K562 (cell line): ENCODE measurements around the gene BMP6. TPM values are rescaled to one million over a fixed set of nuclear protein-coding genes. Genes with fewer than 3 reads are reported as not detected.

ENCODE experiments used
- ATAC-seq: fragments of 200-7000 bp; cut with Tn5 transposase; 3 replicates; pipeline ENCODE4 v1.9.1; 2020; ENCODE audit warnings: moderate library complexity
- BruUV-seq: library from RNA; stranded (reverse); fragments of 400-500 nt; replicated peaks from 2 replicates; lab custom pipeline; 2021; lab: Mats Ljungman, UMichigan
- CTCF ChIA-PET: fragments of 300-600 bp; formaldehyde crosslinking; extraction: SDS; loops from one replicate; lab custom pipeline; 2021; ENCODE audit warnings: low intra/inter-chr PET ratio; lab: Yijun Ruan, JAX
- POLR2A ChIA-PET: fragments of 300-600, 350-650 bp; sonication (Branson Sonifier 250); formaldehyde crosslinking; extraction: SDS; loops from one replicate; lab custom pipeline; 2021; ENCODE audit warnings: antibody characterized with exemption, inconsistent platforms; lab: Yijun Ruan, JAX
- DNase-seq, 4 experiments: peaks; one replicate each; pipeline versions ENCODE4 v3.0.0 to v3.0.0-alpha.2; 2011 to 2018; ENCODE audit warnings: low spot score in 3 of 4, mixed read lengths in 3 of 4; ENCODE audit errors: extremely low read depth in 1 of 4
- FAIRE-seq: peaks from 2 replicates; lab custom pipeline; 2011; peaks lifted over from hg19 to GRCh38; lab: Jason Lieb, UNC
- H2AFZ ChIP-seq: 2 replicates; pipeline ENCODE4 v1.6.0; 2011; ENCODE audit warnings: low read depth, low read length, control low read depth, inconsistent platforms
- H3K27ac ChIP-seq: fragments of 200-600 bp; 3 replicates; pipeline ENCODE4 v1.8.0; 2011; ENCODE audit warnings: low read depth, mild to moderate bottlenecking, control low read depth, inconsistent platforms, low read length, moderate library complexity, mixed read lengths; ENCODE audit errors: extremely low read depth
- H3K27me3 ChIP-seq, 2 experiments: fragments of 300-600 bp in 1 of 2; 2 replicates in 1 of 2; 3 replicates in 1 of 2; pipeline versions ENCODE4 v1.6.0 to v1.8.0; 2011; ENCODE audit warnings: inconsistent platforms in 2 of 2, low read length in 2 of 2, mild to moderate bottlenecking in 1 of 2, mixed read lengths in 1 of 2, moderate library complexity in 1 of 2; ENCODE audit not compliant: control insufficient read depth in 2 of 2, insufficient read depth in 2 of 2
- H3K36me3 ChIP-seq: fragments of 300-600 bp; 3 replicates; pipeline ENCODE4 v1.8.0; 2011; ENCODE audit warnings: mild to moderate bottlenecking, low read length, inconsistent platforms; ENCODE audit not compliant: control insufficient read depth, insufficient read depth
- H3K4me1 ChIP-seq, 2 experiments: fragments of 200-600 bp in 1 of 2; replicated peaks in 1 of 2; 2 replicates in 1 of 2; 3 replicates in 1 of 2; pipeline versions ENCODE4 v1.5.1 to v1.8.0; 2011; ENCODE audit warnings: inconsistent platforms in 2 of 2, low read length in 2 of 2, mild to moderate bottlenecking in 1 of 2, mixed read lengths in 1 of 2, moderate library complexity in 1 of 2; ENCODE audit not compliant: control insufficient read depth in 2 of 2, insufficient read depth in 2 of 2
- H3K4me2 ChIP-seq: 2 replicates; pipeline ENCODE4 v1.6.1; 2011; ENCODE audit warnings: low read length, control low read depth, inconsistent platforms, mixed read lengths; ENCODE audit not compliant: insufficient read depth
- H3K4me3 ChIP-seq: fragments of 200-600 bp; sonication (generic), shearing (Covaris generic); 2 replicates; pipeline ENCODE4 v1.5.1; 2016; ENCODE audit warnings: control low read depth, inconsistent platforms
- H3K79me2 ChIP-seq: fragments of 200-600 bp; 3 replicates; pipeline ENCODE4 v1.8.0; 2011; ENCODE audit warnings: low read length, inconsistent platforms; ENCODE audit not compliant: control insufficient read depth, insufficient read depth
- H3K9ac ChIP-seq, 2 experiments: 2 replicates each; pipeline versions ENCODE4 v1.6.0 to v1.6.1; 2011; ENCODE audit warnings: low read depth in 2 of 2, low read length in 2 of 2, control low read depth in 1 of 2, inconsistent platforms in 1 of 2, mild to moderate bottlenecking in 1 of 2, mixed read lengths in 1 of 2; ENCODE audit not compliant: insufficient read depth in 1 of 2
- H3K9me1 ChIP-seq: one replicate; pipeline ENCODE4 v1.6.0; 2011; ENCODE audit warnings: inconsistent platforms, mild to moderate bottlenecking, low read length, moderate library complexity; ENCODE audit not compliant: control insufficient read depth, insufficient read depth
- H3K9me3 ChIP-seq: replicated peaks from 2 replicates; pipeline ENCODE4 v1.5.1; 2011; ENCODE audit warnings: low read depth, low read length, inconsistent platforms; ENCODE audit not compliant: control insufficient read depth, insufficient read depth
- H4K20me1 ChIP-seq: replicated peaks from 2 replicates; pipeline ENCODE4 v1.6.1; 2011; ENCODE audit warnings: low read length, inconsistent platforms, mixed read lengths; ENCODE audit not compliant: control insufficient read depth, insufficient read depth
- ADNP ChIP-seq: fragments of 200-800 bp; sonication (Bioruptor generic); IDR thresholded peaks from 2 replicates; pipeline ENCODE4 v1.6.1; 2016; ENCODE audit warnings: missing genetic modification characterization, missing compliant biosample characterization
- FOXK1 ChIP-seq: sonication (generic); formaldehyde crosslinking; IDR thresholded peaks from 2 replicates; pipeline ENCODE4 v1.8.0; 2022; ENCODE audit warnings: missing genetic modification reagents, mild to moderate bottlenecking, borderline replicate concordance
- GTF2E2 ChIP-seq: fragments of 200-800 bp; sonication (Bioruptor generic); IDR thresholded peaks from 2 replicates; pipeline ENCODE4 v1.6.1; 2016; ENCODE audit warnings: missing genetic modification characterization, missing compliant biosample characterization
- HMGN3 ChIP-seq: IDR thresholded peaks from 2 replicates; pipeline ENCODE4 v1.6.1; 2011; ENCODE audit warnings: borderline replicate concordance, low read depth, mild to moderate bottlenecking, mixed read lengths, low read length; ENCODE audit not compliant: insufficient read length; ENCODE audit errors: extremely low read depth
- MAFG ChIP-seq: fragments of 450-650 bp; conservative IDR thresholded peaks from 2 replicates; pipeline ENCODE4 v1.6.1; 2016; ENCODE audit warnings: missing genetic modification characterization, missing compliant biosample characterization
- RFX7 ChIP-seq: fragments of 250-450 bp; sonication (Bioruptor Pico); IDR thresholded peaks from 2 replicates; pipeline ENCODE4 v1.5.1; 2021; ENCODE audit warnings: mild to moderate bottlenecking
- SRSF7 ChIP-seq: fragments of 200-400 bp; formaldehyde crosslinking; optimal IDR thresholded peaks from 2 replicates; pipeline ENCODE3; 2017; ENCODE audit warnings: mild to moderate bottlenecking, low read depth, low read length
- WGBS: fragments of 100-300 bp; shearing (Covaris generic); methylation state at CpG from one replicate; pipeline ENCODE4 v1.1.6; 2016; ENCODE audit warnings: low coverage, mixed read lengths; ENCODE audit not compliant: insufficient coverage; ENCODE audit errors: missing lambda C conversion rate; 5-methylcytosine and 5-hydroxymethylcytosine counted together
- in situ Hi-C: fragments of 300-500 bp; cut with MboI; formaldehyde crosslinking; loops from 4 replicates; pipeline ENCODE4 v1.15.0; 2018; ENCODE audit warnings: inconsistent platforms, mixed read lengths
- intact Hi-C: fragments of 100-400 bp; cut with micrococcal nuclease; formaldehyde crosslinking; loops from 2 replicates; pipeline ENCODE4 v1.14.2; 2022
- polyA plus RNA-seq, 8 experiments: library from polyadenylated mRNA; depleted of rRNA in 4 of 8; stranded (reverse) in 5 of 8; unstranded in 3 of 8; fragments of >200 nt; fragmentation: Nextera tagmentation in 2 of 8; fragmentation: Illumina TruSeq in 1 of 8; extraction: Ambion mirVana in 2 of 8; extraction: Trizol in 1 of 8; gene quantifications; 2 replicates each; pipeline versions ENCODE4 v1.2.1 to v1.2.3, GENCODE V29; 2011 to 2014; ENCODE audit warnings: inconsistent platforms in 1 of 8, missing spikeins in 1 of 8
- total RNA-seq, 7 experiments: library from RNA; depleted of rRNA in 6 of 7; stranded (reverse); fragments of >200 nt in 6 of 7; fragmentation: Illumina TruSeq in 2 of 7; extraction: Trizol in 2 of 7; gene quantifications; 2 replicates each; pipeline versions ENCODE4 v1.2.1 to v1.2.3, GENCODE V29; 2011 to 2021; ENCODE audit warnings: low replicate concordance in 1 of 7
- TF ChIP-seq, protein P1 (sequence below): sonication (generic); formaldehyde crosslinking; IDR thresholded peaks from 2 replicates; pipeline ENCODE4 v1.8.1; 2022; ENCODE audit warnings: missing genetic modification reagents

Gene BMP6
- total and polyA plus RNA-seq, 9 of the 15 experiments (the other 6 are each of a cell fraction or from before 2014, with no cell fraction given): 0.01 to 0.13 (median 0.06) TPM; not detected in 3

DNA sequence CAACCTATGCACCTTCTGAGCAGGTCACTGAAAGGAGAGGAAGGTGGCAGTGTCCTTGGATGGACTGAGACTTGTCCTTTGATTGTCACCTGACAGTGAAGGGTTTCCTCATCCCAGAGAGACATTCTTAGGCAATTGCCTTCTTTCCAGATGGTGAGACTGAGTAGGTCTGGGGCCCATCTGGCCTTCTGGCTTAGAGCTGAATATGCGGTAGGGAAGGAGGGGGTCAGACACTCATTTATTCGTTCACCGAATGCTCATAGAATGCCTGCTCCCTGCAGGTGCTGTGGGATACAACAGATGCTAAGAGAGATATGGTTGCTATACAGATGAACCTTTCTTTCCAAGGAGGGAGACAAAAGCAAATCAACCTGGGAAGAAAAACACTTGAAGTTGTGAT lies 76.8 kb downstream of the BMP6 start:
- POLR2A ChIA-PET: interaction anchor here (0.6 kb wide), 1 partner anchor 17 kb away, joined by 3 read pairs; no protein-coding TSS in a partner anchor
- WGBS: 2% methylated on average over 3 of the region's 3 CpGs

DNA sequence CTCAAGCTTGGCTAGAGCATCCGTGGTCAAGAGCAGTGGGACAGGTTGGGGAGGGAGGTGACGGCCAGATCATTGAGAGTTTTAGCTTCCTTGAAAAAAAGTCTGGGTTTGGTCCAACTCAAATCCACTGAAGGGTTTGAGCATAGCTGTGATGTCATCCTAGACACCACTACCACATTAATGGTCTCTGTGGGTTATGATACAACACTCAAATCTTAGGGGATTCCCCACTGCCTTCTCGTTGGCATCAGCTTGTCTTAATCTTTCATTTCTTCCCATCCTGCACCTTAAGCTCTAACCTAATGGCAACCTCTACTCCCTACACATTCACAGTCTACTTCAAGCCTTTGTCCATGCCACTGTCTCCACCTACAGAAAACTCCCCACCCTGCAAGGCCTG lies 77.3 kb downstream of the BMP6 start:
- no peak for DNase-seq
- FAIRE-seq: no peak
- H3K27me3 ChIP-seq: peaks cover 23 to 40% of the 10 kb centered on the region in 2 experiments
- no peaks in the 10 kb centered on the region for H3K36me3 ChIP-seq
- H2AFZ ChIP-seq: no peak overlapping the region
- H4K20me1 ChIP-seq: no peaks in the 10 kb centered on the region
- no peak overlapping the region for H3K4me2 ChIP-seq
- intact Hi-C loops (no loop called here), in situ Hi-C loops (no loop called here)
- no peaks in the 10 kb centered on the region for H3K9me3 ChIP-seq
- ChIA-PET CTCF (no interaction called here), POLR2A (interaction anchor here (0.6 kb wide), 2 partner anchors 18 to 173 kb away, joined by 3 to 4 read pairs; no protein-coding TSS in a partner anchor)
- 0% methylated on average over 3 of the region's 3 CpGs for WGBS
- TF ChIP-seq GTF2E2 (tag): no peak
- no peaks in the 10 kb centered on the region for H3K79me2 ChIP-seq
- H3K27ac ChIP-seq: no peak overlapping the region
- no peak overlapping the region for H3K9ac ChIP-seq
- no peak for ATAC-seq
- no TSS peak for BruUV-seq
- H3K9me1 ChIP-seq: no peaks in the 10 kb centered on the region
- H3K4me3 ChIP-seq: no peak overlapping the region
- no peaks in the 10 kb centered on the region for H3K4me1 ChIP-seq

More for the DNA sequence above, 76.8 kb downstream of the BMP6 start:
- Histone ChIP-seq H3K4me2 (no peak overlapping the region), H3K4me3 (no peak overlapping the region), H3K4me1 (no peaks in the 10 kb centered on the region), H4K20me1 (no peaks in the 10 kb centered on the region), H3K27me3 (peaks cover 28 to 44% of the 10 kb centered on the region in 2 experiments), H3K79me2 (no peaks in the 10 kb centered on the region), H3K9me1 (no peaks in the 10 kb centered on the region), H3K9me3 (no peaks in the 10 kb centered on the region), H3K36me3 (no peaks in the 10 kb centered on the region), H3K27ac (no peak overlapping the region), H2AFZ (no peak overlapping the region), H3K9ac (no peak overlapping the region)
- DNase-seq (no peak), FAIRE-seq (no peak), ATAC-seq (no peak)
- CTCF ChIA-PET: no interaction called here
- no TSS peak for BruUV-seq
- intact Hi-C loops (no loop called here), in situ Hi-C loops (no loop called here)
- TF ChIP-seq FOXK1 (CRISPR knock-in tag) (no peak), HMGN3 (no peak), MAFG (no peak), RFX7 (no peak), ADNP (tag) (no peak), SRSF7 (no peak)
- TF ChIP-seq, protein P1, sequence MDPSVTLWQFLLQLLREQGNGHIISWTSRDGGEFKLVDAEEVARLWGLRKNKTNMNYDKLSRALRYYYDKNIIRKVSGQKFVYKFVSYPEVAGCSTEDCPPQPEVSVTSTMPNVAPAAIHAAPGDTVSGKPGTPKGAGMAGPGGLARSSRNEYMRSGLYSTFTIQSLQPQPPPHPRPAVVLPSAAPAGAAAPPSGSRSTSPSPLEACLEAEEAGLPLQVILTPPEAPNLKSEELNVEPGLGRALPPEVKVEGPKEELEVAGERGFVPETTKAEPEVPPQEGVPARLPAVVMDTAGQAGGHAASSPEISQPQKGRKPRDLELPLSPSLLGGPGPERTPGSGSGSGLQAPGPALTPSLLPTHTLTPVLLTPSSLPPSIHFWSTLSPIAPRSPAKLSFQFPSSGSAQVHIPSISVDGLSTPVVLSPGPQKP (CRISPR knock-in tag): no peak
